Liver (tissue), 9 donors: ENCODE data around the gene FGF1. TPM values are rescaled to one million over a fixed set of nuclear protein-coding genes. Genes with fewer than 3 reads are reported as not detected.

ENCODE experiments used
- DNase-seq: peaks from one replicate; pipeline ENCODE4 v3.0.0-alpha.2; 2017; ENCODE audit warnings: low spot score
- H3K27ac ChIP-seq, 2 donors: one replicate each; pipeline ENCODE4 v1.7.0; 2013; ENCODE audit warnings: inconsistent platforms in 2 of 2, low read length in 2 of 2, control low read depth in 1 of 2, low read depth in 1 of 2, mild to moderate bottlenecking in 1 of 2
- H3K27me3 ChIP-seq, 4 donors: one replicate each; pipeline versions ENCODE4 v1.6.1 to v1.7.0; 2013; ENCODE audit warnings: low read length in 3 of 4, inconsistent platforms in 1 of 4, mild to moderate bottlenecking in 1 of 4, moderate library complexity in 1 of 4; ENCODE audit not compliant: control insufficient read depth in 4 of 4, insufficient read depth in 4 of 4
- H3K36me3 ChIP-seq, 4 donors: one replicate each; pipeline versions ENCODE4 v1.6.1 to v1.7.0; 2013; ENCODE audit warnings: low read length in 3 of 4, mild to moderate bottlenecking in 3 of 4, low read depth in 1 of 4, moderate library complexity in 1 of 4; ENCODE audit not compliant: control insufficient read depth in 4 of 4, insufficient read depth in 3 of 4
- H3K4me1 ChIP-seq, 4 donors: one replicate each; pipeline versions ENCODE4 v1.6.1 to v1.7.0; 2013; ENCODE audit warnings: low read length in 3 of 4, mild to moderate bottlenecking in 3 of 4, moderate library complexity in 1 of 4; ENCODE audit not compliant: control insufficient read depth in 4 of 4, insufficient read depth in 4 of 4
- H3K4me3 ChIP-seq, 3 donors: one replicate each; pipeline versions ENCODE4 v1.6.1 to v1.7.0; 2013; ENCODE audit warnings: low read length in 3 of 3, control low read depth in 1 of 3, low read depth in 1 of 3, mild to moderate bottlenecking in 1 of 3
- H3K9ac ChIP-seq, 2 donors: one replicate each; pipeline ENCODE4 v1.7.0; 2013; ENCODE audit warnings: low read length in 2 of 2, mild to moderate bottlenecking in 2 of 2, moderate library complexity in 2 of 2, control low read depth in 1 of 2, low read depth in 1 of 2
- H3K9me3 ChIP-seq, 4 donors: one replicate each; pipeline versions ENCODE4 v1.6.1 to v1.7.0; 2013; ENCODE audit warnings: low read length in 3 of 4; ENCODE audit not compliant: control insufficient read depth in 4 of 4
- EGR1 ChIP-seq, 2 donors: IDR thresholded peaks; 2 replicates each; pipeline ENCODE4 v1.6.1; 2016 to 2018; ENCODE audit warnings: antibody characterized with exemption in 2 of 2, low read depth in 2 of 2
- FOXA1 ChIP-seq: IDR thresholded peaks from 2 replicates; pipeline ENCODE4 v1.6.1; 2016; ENCODE audit warnings: antibody characterized with exemption
- FOXA2 ChIP-seq: IDR thresholded peaks from 2 replicates; pipeline ENCODE4 v1.6.1; 2016; ENCODE audit warnings: antibody characterized with exemption
- GABPA ChIP-seq, 2 donors: IDR thresholded peaks in 1 of 2; conservative IDR thresholded peaks in 1 of 2; 2 replicates each; pipeline ENCODE4 v1.6.1; 2016; ENCODE audit warnings: antibody characterized with exemption in 2 of 2, mild to moderate bottlenecking in 1 of 2, moderate library complexity in 1 of 2
- HNF4A ChIP-seq, 2 donors: conservative IDR thresholded peaks; 2 replicates each; pipeline ENCODE4 v1.6.1; 2016; ENCODE audit warnings: antibody characterized with exemption in 2 of 2, mild to moderate bottlenecking in 2 of 2
- HNF4G ChIP-seq: IDR thresholded peaks from 2 replicates; pipeline ENCODE4 v1.6.1; 2016; ENCODE audit warnings: antibody characterized with exemption
- JUND ChIP-seq, 2 donors: IDR thresholded peaks; 2 replicates each; pipeline ENCODE4 v1.6.1; 2016; ENCODE audit warnings: antibody characterized with exemption in 2 of 2
- NR2F2 ChIP-seq: IDR thresholded peaks from 2 replicates; pipeline ENCODE4 v1.6.1; 2016; ENCODE audit warnings: antibody characterized with exemption
- RXRA ChIP-seq, 2 donors: IDR thresholded peaks; 2 replicates each; pipeline ENCODE4 v1.6.1; 2017 to 2018; ENCODE audit warnings: antibody characterized with exemption in 2 of 2, mild to moderate bottlenecking in 1 of 2
- SP1 ChIP-seq: IDR thresholded peaks from 2 replicates; pipeline ENCODE4 v1.6.1; 2018; ENCODE audit warnings: antibody characterized with exemption, mild to moderate bottlenecking
- TAF1 ChIP-seq: conservative IDR thresholded peaks from 2 replicates; pipeline ENCODE4 v1.6.1; 2016; ENCODE audit warnings: antibody characterized with exemption, mild to moderate bottlenecking
- YY1 ChIP-seq: IDR thresholded peaks from 2 replicates; pipeline ENCODE4 v1.6.1; 2016; ENCODE audit warnings: antibody characterized with exemption, mild to moderate bottlenecking
- WGBS: extraction: QIAGEN DNeasy Blood & Tissue Kit; methylation state at CpG from one replicate; pipeline ENCODE4 v1.1.7; 2013; 5-methylcytosine and 5-hydroxymethylcytosine counted together
- polyA plus RNA-seq, 2 donors: library from polyadenylated mRNA; stranded (reverse) in 1 of 2; unstranded in 1 of 2; fragments of 200-250 nt in 1 of 2; fragments of >200 nt in 1 of 2; fragmentation: Nextera tagmentation in 1 of 2; extraction: Ambion mirVana in 1 of 2; gene quantifications; one replicate each; pipeline versions ENCODE4 v1.2.1 to v1.2.3, GENCODE V29; 2013 to 2015
- total RNA-seq, 2 donors: library from RNA; depleted of rRNA; stranded (reverse); fragments of >200 nt; gene quantifications; one replicate each; pipeline ENCODE4 v1.2.3, GENCODE V29; 2014
- TF ChIP-seq, protein P1 (sequence below): IDR thresholded peaks from 2 replicates; pipeline ENCODE4 v1.6.1; 2016; ENCODE audit warnings: antibody characterized with exemption, mild to moderate bottlenecking
- TF ChIP-seq, protein P2 (sequence below): IDR thresholded peaks from 2 replicates; pipeline ENCODE4 v1.6.1; 2016; ENCODE audit warnings: antibody characterized with exemption
- TF ChIP-seq, protein P3 (sequence below): IDR thresholded peaks from 2 replicates; pipeline ENCODE4 v1.6.1; 2016; ENCODE audit warnings: antibody characterized with exemption
- TF ChIP-seq, protein P4 (sequence below): IDR thresholded peaks from 2 replicates; pipeline ENCODE4 v1.6.1; 2016; ENCODE audit warnings: antibody characterized with exemption
- TF ChIP-seq, protein P5 (sequence below): fragments of 150-350 bp; IDR thresholded peaks from 2 replicates; pipeline ENCODE4 v1.5.1; 2017; ENCODE audit warnings: improper control_type of control experiment, low read depth, low read length; ENCODE audit not compliant: missing input control
- donor health status: healthy.
- donor health status: healthy.
- donor health status: healthy.
- donor health status: healthy.
- donor health status: healthy.

FGF1 gene
- total and polyA plus RNA-seq, 4 donors: 0.05 to 0.25 (median 0.16) TPM

DNA sequence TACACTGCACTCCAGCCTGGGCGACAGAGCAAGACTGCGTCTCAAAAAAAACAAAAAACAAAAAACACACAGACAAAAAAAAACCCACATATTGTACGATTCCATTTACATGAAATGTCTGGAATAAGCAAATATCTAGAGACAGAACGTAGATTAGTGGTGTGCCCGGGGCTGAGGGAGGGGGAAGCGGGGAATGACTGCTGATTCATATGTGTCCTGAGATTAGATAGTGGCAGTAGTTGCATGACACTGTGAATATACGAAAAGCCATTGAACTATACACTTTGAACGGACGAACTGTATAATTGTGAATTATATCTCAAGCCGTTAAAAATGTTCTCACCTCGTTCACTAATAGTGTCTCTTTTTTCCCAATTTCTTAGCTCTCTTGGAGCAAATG, 23.9 kb downstream of the FGF1 start:
- DNase-seq: no peak
- no peak overlapping the region for H3K27ac ChIP-seq
- no peaks in the 10 kb centered on the region for H3K27me3 ChIP-seq
- WGBS: 87% methylated on average over 11 of the region's 11 CpGs
- no peak overlapping the region for H3K9ac ChIP-seq
- TF ChIP-seq HNF4G (no peak), NR2F2 (no peak), FOXA2 (no peak), HNF4A (conservative IDR thresholded peaks at IDR 0.05) (no peak), TAF1 (no peak), GABPA (IDR thresholded peaks at IDR 0.05 in 1 of 2, conservative IDR thresholded peaks at IDR 0.05 in 1 of 2) (no peak), JUND (IDR thresholded peaks at IDR 0.05) (no peak), YY1 (no peak), SP1 (no peak), RXRA (IDR thresholded peaks at IDR 0.05) (no peak), FOXA1 (no peak)
- TF ChIP-seq, protein P1, sequence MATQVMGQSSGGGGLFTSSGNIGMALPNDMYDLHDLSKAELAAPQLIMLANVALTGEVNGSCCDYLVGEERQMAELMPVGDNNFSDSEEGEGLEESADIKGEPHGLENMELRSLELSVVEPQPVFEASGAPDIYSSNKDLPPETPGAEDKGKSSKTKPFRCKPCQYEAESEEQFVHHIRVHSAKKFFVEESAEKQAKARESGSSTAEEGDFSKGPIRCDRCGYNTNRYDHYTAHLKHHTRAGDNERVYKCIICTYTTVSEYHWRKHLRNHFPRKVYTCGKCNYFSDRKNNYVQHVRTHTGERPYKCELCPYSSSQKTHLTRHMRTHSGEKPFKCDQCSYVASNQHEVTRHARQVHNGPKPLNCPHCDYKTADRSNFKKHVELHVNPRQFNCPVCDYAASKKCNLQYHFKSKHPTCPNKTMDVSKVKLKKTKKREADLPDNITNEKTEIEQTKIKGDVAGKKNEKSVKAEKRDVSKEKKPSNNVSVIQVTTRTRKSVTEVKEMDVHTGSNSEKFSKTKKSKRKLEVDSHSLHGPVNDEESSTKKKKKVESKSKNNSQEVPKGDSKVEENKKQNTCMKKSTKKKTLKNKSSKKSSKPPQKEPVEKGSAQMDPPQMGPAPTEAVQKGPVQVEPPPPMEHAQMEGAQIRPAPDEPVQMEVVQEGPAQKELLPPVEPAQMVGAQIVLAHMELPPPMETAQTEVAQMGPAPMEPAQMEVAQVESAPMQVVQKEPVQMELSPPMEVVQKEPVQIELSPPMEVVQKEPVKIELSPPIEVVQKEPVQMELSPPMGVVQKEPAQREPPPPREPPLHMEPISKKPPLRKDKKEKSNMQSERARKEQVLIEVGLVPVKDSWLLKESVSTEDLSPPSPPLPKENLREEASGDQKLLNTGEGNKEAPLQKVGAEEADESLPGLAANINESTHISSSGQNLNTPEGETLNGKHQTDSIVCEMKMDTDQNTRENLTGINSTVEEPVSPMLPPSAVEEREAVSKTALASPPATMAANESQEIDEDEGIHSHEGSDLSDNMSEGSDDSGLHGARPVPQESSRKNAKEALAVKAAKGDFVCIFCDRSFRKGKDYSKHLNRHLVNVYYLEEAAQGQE: no peak
- TF ChIP-seq, protein P2, sequence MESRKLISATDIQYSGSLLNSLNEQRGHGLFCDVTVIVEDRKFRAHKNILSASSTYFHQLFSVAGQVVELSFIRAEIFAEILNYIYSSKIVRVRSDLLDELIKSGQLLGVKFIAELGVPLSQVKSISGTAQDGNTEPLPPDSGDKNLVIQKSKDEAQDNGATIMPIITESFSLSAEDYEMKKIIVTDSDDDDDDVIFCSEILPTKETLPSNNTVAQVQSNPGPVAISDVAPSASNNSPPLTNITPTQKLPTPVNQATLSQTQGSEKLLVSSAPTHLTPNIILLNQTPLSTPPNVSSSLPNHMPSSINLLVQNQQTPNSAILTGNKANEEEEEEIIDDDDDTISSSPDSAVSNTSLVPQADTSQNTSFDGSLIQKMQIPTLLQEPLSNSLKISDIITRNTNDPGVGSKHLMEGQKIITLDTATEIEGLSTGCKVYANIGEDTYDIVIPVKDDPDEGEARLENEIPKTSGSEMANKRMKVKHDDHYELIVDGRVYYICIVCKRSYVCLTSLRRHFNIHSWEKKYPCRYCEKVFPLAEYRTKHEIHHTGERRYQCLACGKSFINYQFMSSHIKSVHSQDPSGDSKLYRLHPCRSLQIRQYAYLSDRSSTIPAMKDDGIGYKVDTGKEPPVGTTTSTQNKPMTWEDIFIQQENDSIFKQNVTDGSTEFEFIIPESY: no peak
- TF ChIP-seq, protein P3, sequence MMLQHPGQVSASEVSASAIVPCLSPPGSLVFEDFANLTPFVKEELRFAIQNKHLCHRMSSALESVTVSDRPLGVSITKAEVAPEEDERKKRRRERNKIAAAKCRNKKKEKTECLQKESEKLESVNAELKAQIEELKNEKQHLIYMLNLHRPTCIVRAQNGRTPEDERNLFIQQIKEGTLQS: no peak
- TF ChIP-seq, protein P4, sequence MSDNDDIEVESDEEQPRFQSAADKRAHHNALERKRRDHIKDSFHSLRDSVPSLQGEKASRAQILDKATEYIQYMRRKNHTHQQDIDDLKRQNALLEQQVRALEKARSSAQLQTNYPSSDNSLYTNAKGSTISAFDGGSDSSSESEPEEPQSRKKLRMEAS: no peak
- TF ChIP-seq, protein P5, sequence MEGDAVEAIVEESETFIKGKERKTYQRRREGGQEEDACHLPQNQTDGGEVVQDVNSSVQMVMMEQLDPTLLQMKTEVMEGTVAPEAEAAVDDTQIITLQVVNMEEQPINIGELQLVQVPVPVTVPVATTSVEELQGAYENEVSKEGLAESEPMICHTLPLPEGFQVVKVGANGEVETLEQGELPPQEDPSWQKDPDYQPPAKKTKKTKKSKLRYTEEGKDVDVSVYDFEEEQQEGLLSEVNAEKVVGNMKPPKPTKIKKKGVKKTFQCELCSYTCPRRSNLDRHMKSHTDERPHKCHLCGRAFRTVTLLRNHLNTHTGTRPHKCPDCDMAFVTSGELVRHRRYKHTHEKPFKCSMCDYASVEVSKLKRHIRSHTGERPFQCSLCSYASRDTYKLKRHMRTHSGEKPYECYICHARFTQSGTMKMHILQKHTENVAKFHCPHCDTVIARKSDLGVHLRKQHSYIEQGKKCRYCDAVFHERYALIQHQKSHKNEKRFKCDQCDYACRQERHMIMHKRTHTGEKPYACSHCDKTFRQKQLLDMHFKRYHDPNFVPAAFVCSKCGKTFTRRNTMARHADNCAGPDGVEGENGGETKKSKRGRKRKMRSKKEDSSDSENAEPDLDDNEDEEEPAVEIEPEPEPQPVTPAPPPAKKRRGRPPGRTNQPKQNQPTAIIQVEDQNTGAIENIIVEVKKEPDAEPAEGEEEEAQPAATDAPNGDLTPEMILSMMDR: no peak
- H3K9me3 ChIP-seq: no peaks in the 10 kb centered on the region
- no peaks in the 10 kb centered on the region for H3K36me3 ChIP-seq
- H3K4me3 ChIP-seq: no peak overlapping the region
- no peaks in the 10 kb centered on the region for H3K4me1 ChIP-seq

DNA sequence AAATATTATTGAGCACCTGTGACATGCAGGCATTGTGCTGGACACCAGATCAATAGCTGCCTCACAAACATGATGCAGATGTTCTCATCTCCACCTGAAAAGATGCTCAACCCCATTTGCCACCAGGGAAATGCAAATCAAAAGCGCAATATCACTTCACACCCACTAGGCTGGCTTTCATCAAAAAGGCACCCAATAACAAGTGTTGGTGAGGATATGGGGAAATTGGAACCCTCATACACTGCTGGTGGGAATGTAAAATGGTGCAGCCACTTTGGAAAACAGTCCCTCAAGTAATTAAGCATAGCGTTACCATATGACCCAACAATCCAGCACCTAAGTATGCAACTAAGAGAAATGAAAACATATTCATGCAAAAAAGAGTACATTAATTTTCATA, 24.7 kb downstream of the FGF1 start:
- Histone ChIP-seq H3K36me3 (no peaks in the 10 kb centered on the region), H3K9ac (no peak overlapping the region), H3K9me3 (no peaks in the 10 kb centered on the region), H3K27me3 (no peaks in the 10 kb centered on the region), H3K4me1 (no peaks in the 10 kb centered on the region), H3K27ac (no peak overlapping the region), H3K4me3 (no peak overlapping the region)
- WGBS: over 99% methylated on average over 2 of the region's 2 CpGs
- no peak for DNase-seq
- TF ChIP-seq EGR1 (IDR thresholded peaks at IDR 0.05; ENCODE audit: low read depth in 2 of 2): no peak
- no peak for TF ChIP-seq NR2F2
- TF ChIP-seq YY1: no peak
- TF ChIP-seq JUND (IDR thresholded peaks at IDR 0.05): no peak
- TF ChIP-seq, protein P1: no peak
- no peak for TF ChIP-seq FOXA1
